K562 (cell line): Measurements from ENCODE around the gene CREB3L4. TPM values are rescaled to one million over a fixed set of nuclear protein-coding genes. Genes with fewer than 3 reads are reported as not detected.

Experiments used
- CHD2 ChIP-seq: IDR thresholded peaks from 2 replicates; pipeline ENCODE4 v1.6.1; 2011; ENCODE audit warnings: low read depth, low read length
- ELF2 ChIP-seq: fragments of 250-450 bp; sonication (Bioruptor Pico); IDR thresholded peaks from 2 replicates; pipeline ENCODE4 v1.5.0; 2021; ENCODE audit warnings: mild to moderate bottlenecking
- FOXP1 ChIP-seq: sonication (generic); formaldehyde crosslinking; IDR thresholded peaks from 2 replicates; pipeline ENCODE4 v1.8.0; 2022; ENCODE audit warnings: mild to moderate bottlenecking, missing genetic modification reagents
- GABPB1 ChIP-seq: sonication (generic); formaldehyde crosslinking; IDR thresholded peaks from 2 replicates; pipeline ENCODE4 v1.8.0; 2022; ENCODE audit warnings: mild to moderate bottlenecking, missing genetic modification reagents
- KDM5B ChIP-seq: fragments of 200-600 bp; sonication (generic); IDR thresholded peaks from 2 replicates; pipeline ENCODE4 v1.6.1; 2012; ENCODE audit warnings: low read depth, mild to moderate bottlenecking, moderate library complexity, low read length, control low read depth, inconsistent platforms; ENCODE audit not compliant: insufficient replicate concordance
- NFIX ChIP-seq: fragments of 250-450 bp; sonication (Bioruptor Pico); IDR thresholded peaks from 2 replicates; pipeline ENCODE4 v1.4.0; 2020; ENCODE audit warnings: low read depth, mild to moderate bottlenecking, moderate library complexity
- RBM34 ChIP-seq: fragments of 200-400 bp; formaldehyde crosslinking; IDR thresholded peaks from 2 replicates; pipeline ENCODE4 v1.6.1; 2018; ENCODE audit warnings: low read length, borderline replicate concordance; ENCODE audit not compliant: insufficient read depth
- RNF2 ChIP-seq: sonication (generic); IDR thresholded peaks from 2 replicates; pipeline ENCODE4 v1.6.1; 2016
- SMARCA4 ChIP-seq: fragments of 450-650 bp; IDR thresholded peaks from 2 replicates; pipeline ENCODE4 v1.6.1; 2016
- USF2 ChIP-seq: sonication (generic); formaldehyde crosslinking; IDR thresholded peaks from 2 replicates; pipeline ENCODE4 v1.5.0; 2020; ENCODE audit warnings: missing genetic modification reagents
- ZKSCAN3 ChIP-seq: fragments of 250-450 bp; sonication (Bioruptor Pico); IDR thresholded peaks from 2 replicates; pipeline ENCODE4 v1.4.0; 2020
- ZNF282 ChIP-seq: sonication (generic); formaldehyde crosslinking; IDR thresholded peaks from 2 replicates; pipeline ENCODE4 v1.8.1; 2023; ENCODE audit warnings: missing genetic modification reagents
- polyA plus RNA-seq, 8 experiments: library from polyadenylated mRNA; depleted of rRNA in 4 of 8; stranded (reverse) in 5 of 8; unstranded in 3 of 8; fragments of >200 nt; fragmentation: Nextera tagmentation in 2 of 8; fragmentation: Illumina TruSeq in 1 of 8; extraction: Ambion mirVana in 2 of 8; extraction: Trizol in 1 of 8; gene quantifications; 2 replicates each; pipeline versions ENCODE4 v1.2.1 to v1.2.3, GENCODE V29; 2011 to 2014; ENCODE audit warnings: inconsistent platforms in 1 of 8, missing spikeins in 1 of 8
- total RNA-seq, 7 experiments: library from RNA; depleted of rRNA in 6 of 7; stranded (reverse); fragments of >200 nt in 6 of 7; fragmentation: Illumina TruSeq in 2 of 7; extraction: Trizol in 2 of 7; gene quantifications; 2 replicates each; pipeline versions ENCODE4 v1.2.1 to v1.2.3, GENCODE V29; 2011 to 2021; ENCODE audit warnings: low replicate concordance in 1 of 7
- TF ChIP-seq, protein P1 (sequence below), 2 experiments: fragments of 450-650 bp; IDR thresholded peaks; 2 replicates each; pipeline ENCODE4 v1.6.1; 2016; ENCODE audit warnings: mild to moderate bottlenecking in 2 of 2, borderline replicate concordance in 1 of 2, low read depth in 1 of 2, moderate library complexity in 1 of 2
- TF ChIP-seq, protein P2 (sequence below): fragments of 250-450 bp; sonication (Bioruptor Pico); IDR thresholded peaks from 2 replicates; pipeline ENCODE4 v1.4.0; 2020; ENCODE audit warnings: borderline replicate concordance
- TF ChIP-seq, protein P3 (sequence below): fragments of 450-650 bp; formaldehyde crosslinking; IDR thresholded peaks from 2 replicates; pipeline ENCODE4 v1.4.0; 2020; ENCODE audit warnings: mild to moderate bottlenecking, moderate library complexity

Gene CREB3L4
- total and polyA plus RNA-seq, 9 of the 15 experiments (the other 6 are each of a cell fraction or from before 2014, with no cell fraction given), result 9.9 to 18.6 (median 13.9) TPM

GRCh38 chr1:153967107-153967999 is at the start of gene CREB3L4 (continued):
- TF ChIP-seq, protein P1, sequence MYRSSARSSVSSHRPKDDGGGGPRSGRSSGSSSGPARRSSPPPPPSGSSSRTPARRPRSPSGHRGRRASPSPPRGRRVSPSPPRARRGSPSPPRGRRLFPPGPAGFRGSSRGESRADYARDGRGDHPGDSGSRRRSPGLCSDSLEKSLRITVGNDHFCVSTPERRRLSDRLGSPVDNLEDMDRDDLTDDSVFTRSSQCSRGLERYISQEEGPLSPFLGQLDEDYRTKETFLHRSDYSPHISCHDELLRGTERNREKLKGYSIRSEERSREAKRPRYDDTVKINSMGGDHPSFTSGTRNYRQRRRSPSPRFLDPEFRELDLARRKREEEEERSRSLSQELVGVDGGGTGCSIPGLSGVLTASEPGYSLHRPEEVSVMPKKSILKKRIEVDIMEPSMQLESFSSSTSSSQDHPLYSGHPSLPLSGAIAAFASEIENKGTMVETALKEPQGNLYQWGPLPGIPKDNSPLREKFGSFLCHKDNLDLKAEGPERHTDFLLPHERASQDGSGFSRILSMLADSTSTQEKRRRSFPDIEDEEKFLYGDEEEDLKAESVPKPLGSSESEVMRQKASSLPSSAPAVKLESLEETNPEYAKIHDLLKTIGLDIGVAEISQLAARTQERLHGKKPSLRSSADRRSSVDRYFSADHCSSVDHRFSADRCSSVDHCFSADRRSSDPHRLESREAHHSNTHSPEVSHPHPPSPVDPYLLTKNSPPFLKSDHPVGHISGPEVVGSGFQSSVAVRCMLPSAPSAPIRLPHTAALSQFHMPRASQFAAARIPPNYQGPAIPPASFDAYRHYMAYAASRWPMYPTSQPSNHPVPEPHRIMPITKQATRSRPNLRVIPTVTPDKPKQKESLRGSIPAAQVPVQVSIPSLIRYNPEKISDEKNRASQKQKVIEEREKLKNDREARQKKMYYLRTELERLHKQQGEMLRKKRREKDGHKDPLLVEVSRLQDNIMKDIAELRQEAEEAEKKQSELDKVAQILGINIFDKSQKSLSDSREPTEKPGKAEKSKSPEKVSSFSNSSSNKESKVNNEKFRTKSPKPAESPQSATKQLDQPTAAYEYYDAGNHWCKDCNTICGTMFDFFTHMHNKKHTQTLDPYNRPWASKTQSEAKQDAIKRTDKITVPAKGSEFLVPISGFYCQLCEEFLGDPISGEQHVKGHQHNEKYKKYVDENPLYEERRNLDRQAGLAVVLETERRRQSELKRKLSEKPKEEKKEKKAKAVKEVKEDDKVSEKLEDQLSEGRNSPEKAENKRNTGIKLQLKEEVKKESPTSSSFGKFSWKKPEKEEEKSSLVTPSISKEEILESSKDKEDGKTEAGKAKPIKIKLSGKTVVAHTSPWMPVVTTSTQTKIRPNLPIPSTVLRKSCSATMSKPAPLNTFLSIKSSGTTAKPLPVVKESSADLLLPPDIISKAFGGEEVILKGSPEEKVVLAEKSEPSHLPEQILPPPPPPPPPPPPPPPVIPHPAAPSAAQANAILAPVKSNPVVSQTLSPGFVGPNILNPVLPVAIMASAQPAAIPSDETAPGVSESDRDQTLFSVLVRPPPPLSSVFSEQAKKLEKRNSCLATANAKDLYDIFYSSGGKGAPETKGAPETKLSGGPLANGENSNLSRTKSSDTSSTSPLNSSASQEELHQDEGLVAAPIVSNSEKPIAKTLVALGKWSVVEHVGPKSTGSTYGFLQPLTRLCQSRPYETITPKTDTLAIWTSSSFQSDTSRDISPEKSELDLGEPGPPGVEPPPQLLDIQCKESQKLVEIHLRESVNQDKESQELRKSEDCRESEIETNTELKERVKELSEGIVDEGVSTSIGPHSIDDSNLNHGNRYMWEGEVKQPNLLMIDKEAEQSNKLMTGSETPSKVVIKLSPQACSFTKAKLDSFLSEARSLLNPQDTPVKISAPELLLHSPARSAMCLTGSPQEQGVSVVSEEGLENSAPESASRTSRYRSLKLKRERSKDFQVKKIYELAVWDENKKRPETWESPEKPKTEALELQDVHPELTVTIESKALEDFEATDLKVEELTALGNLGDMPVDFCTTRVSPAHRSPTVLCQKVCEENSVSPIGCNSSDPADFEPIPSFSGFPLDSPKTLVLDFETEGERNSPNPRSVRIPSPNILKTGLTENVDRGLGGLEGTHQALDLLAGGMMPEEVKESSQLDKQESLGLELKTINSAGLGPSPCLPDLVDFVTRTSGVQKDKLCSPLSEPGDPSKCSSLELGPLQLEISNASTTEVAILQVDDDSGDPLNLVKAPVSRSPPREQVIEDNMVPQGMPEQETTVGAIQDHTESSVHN (IDR thresholded peaks at IDR 0.05; ENCODE audit: borderline replicate concordance in 1 of 2, low read depth in 1 of 2), result no peak
- peak; percentile 88 for TF ChIP-seq KDM5B
- no peak for TF ChIP-seq ELF2 (CRISPR knock-in tag)
- TF ChIP-seq USF2, result peak; percentile 95
- no peak for TF ChIP-seq ZKSCAN3 (CRISPR knock-in tag)
- TF ChIP-seq RNF2, result peak; percentile 32; the same call in 1 of the 2 replicates
- TF ChIP-seq SMARCA4, result peak; percentile 75; the same call in 1 of the 2 replicates
- TF ChIP-seq CHD2, result peak; percentile 82
- TF ChIP-seq RBM34, result no peak
- TF ChIP-seq, protein P2, sequence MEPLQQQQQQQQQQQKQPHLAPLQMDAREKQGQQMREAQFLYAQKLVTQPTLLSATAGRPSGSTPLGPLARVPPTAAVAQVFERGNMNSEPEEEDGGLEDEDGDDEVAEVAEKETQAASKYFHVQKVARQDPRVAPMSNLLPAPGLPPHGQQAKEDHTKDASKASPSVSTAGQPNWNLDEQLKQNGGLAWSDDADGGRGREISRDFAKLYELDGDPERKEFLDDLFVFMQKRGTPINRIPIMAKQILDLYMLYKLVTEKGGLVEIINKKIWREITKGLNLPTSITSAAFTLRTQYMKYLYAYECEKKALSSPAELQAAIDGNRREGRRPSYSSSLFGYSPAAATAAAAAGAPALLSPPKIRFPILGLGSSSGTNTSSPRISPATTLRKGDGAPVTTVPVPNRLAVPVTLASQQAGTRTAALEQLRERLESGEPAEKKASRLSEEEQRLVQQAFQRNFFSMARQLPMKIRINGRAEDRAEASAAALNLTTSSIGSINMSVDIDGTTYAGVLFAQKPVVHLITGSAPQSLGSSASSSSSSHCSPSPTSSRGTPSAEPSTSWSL, result no peak
- TF ChIP-seq FOXP1 (CRISPR knock-in tag), result no peak
- no peak for TF ChIP-seq NFIX
- TF ChIP-seq, protein P3, sequence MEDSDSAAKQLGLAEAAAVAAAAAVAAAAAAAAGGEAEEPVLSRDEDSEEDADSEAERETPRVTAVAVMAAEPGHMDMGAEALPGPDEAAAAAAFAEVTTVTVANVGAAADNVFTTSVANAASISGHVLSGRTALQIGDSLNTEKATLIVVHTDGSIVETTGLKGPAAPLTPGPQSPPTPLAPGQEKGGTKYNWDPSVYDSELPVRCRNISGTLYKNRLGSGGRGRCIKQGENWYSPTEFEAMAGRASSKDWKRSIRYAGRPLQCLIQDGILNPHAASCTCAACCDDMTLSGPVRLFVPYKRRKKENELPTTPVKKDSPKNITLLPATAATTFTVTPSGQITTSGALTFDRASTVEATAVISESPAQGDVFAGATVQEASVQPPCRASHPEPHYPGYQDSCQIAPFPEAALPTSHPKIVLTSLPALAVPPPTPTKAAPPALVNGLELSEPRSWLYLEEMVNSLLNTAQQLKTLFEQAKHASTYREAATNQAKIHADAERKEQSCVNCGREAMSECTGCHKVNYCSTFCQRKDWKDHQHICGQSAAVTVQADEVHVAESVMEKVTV (CRISPR knock-in tag), result no peak
- no peak for TF ChIP-seq ZNF282 (CRISPR knock-in tag)
- 0 out of 2 replicates have a peak, but pooled peaks have one; percentile 75 for TF ChIP-seq GABPB1
